Ascending aorta (tissue), 2 donors: ENCODE measurements around the gene MRPS23. TPM values are rescaled to one million over a fixed set of nuclear protein-coding genes. Genes with fewer than 3 reads are reported as not detected.

Source experiments
- DNase-seq, 2 donors: peaks; one replicate each; pipeline ENCODE4 v3.0.0-alpha.2; 2019; ENCODE audit warnings: low spot score in 2 of 2
- H3K27ac ChIP-seq, 2 donors: fragments of 200-600 bp; sonication (generic); one replicate each; pipeline ENCODE4 v1.5.1; 2016 to 2017; ENCODE audit warnings: mild to moderate bottlenecking in 1 of 2
- H3K27me3 ChIP-seq: fragments of 200-600 bp; sonication (generic); one replicate; pipeline ENCODE4 v1.5.1; 2017
- H3K36me3 ChIP-seq, 2 donors: fragments of 200-600 bp; sonication (generic); one replicate each; pipeline ENCODE4 v1.5.1; 2016
- H3K4me1 ChIP-seq, 2 donors: fragments of 200-600 bp; sonication (generic); one replicate each; pipeline ENCODE4 v1.5.1; 2016 to 2017; ENCODE audit warnings: mild to moderate bottlenecking in 1 of 2
- H3K4me3 ChIP-seq, 2 donors: fragments of 200-600 bp; sonication (generic); one replicate each; pipeline ENCODE4 v1.5.1; 2016 to 2017; ENCODE audit warnings: mild to moderate bottlenecking in 1 of 2
- H3K9me3 ChIP-seq, 2 donors: fragments of 200-600 bp; sonication (generic); one replicate each; pipeline ENCODE4 v1.5.1; 2016
- intact Hi-C: fragments of 100-400 bp; cut with DNase I; formaldehyde crosslinking; loops from one replicate; pipeline ENCODE4 v1.15.1; 2023
- total RNA-seq: library from RNA; depleted of rRNA; stranded (reverse); fragments of >200 nt; gene quantifications from one replicate; pipeline ENCODE4 v1.1.0, GENCODE V29; 2016
- TF ChIP-seq, protein P1 (sequence below), 3 experiments: fragments of 200-600 bp in 2 of 3; fragments of 450-650 bp in 1 of 3; sonication (generic) in 2 of 3; IDR thresholded peaks; one replicate each; pipeline ENCODE4 v1.5.1; 2016 to 2019; ENCODE audit warnings: antibody characterized with exemption in 3 of 3, mild to moderate bottlenecking in 1 of 3, moderate library complexity in 1 of 3

MRPS23 gene
- total RNA-seq, 1 donor from 2014 or later: 2.0 TPM

DNA sequence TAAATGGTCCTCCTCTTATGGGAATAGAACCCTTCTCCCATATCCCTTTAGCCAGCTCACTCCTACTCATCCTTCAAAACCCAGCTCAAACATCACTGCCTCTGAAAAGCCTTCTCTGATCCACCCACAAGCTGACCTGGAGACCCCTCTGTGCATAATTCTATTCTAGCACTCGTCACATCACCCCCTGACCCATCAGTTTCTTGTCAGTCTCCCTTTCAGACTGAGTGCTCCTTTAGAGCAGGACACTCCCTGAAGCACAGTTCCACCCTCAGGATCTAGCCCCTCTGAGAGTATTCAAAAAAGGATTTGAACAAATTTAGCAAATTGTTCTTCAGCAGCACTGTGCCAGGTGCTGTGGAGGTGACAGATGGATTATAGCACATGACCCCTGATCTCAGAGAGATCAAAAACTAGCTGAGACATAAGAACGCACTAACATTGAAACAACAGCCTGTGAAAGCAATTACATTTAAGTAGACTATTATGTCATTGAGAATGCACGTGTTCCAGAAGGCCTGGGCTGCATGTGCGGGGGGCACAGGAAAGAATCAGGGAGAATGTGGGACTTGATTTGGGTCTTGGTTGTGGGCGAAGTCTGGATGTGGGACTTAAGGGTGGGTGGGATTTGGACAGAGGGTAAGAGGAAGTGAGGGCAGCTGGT lies 43.5 kb downstream of the MRPS23 start:
- TF ChIP-seq, protein P1, sequence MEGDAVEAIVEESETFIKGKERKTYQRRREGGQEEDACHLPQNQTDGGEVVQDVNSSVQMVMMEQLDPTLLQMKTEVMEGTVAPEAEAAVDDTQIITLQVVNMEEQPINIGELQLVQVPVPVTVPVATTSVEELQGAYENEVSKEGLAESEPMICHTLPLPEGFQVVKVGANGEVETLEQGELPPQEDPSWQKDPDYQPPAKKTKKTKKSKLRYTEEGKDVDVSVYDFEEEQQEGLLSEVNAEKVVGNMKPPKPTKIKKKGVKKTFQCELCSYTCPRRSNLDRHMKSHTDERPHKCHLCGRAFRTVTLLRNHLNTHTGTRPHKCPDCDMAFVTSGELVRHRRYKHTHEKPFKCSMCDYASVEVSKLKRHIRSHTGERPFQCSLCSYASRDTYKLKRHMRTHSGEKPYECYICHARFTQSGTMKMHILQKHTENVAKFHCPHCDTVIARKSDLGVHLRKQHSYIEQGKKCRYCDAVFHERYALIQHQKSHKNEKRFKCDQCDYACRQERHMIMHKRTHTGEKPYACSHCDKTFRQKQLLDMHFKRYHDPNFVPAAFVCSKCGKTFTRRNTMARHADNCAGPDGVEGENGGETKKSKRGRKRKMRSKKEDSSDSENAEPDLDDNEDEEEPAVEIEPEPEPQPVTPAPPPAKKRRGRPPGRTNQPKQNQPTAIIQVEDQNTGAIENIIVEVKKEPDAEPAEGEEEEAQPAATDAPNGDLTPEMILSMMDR (IDR thresholded peaks at IDR 0.05): no peak
- Histone ChIP-seq H3K9me3 (peaks cover 0 to 3% of the 10 kb centered on the region in 2 donors), H3K27ac (no peak overlapping the region), H3K27me3 (no peaks in the 10 kb centered on the region), H3K4me1 (peaks cover 0 to 5% of the 10 kb centered on the region in 2 donors), H3K4me3 (no peak overlapping the region), H3K36me3 (no peaks in the 10 kb centered on the region)
- intact Hi-C loops: no loop called here
- no peak for DNase-seq

DNA sequence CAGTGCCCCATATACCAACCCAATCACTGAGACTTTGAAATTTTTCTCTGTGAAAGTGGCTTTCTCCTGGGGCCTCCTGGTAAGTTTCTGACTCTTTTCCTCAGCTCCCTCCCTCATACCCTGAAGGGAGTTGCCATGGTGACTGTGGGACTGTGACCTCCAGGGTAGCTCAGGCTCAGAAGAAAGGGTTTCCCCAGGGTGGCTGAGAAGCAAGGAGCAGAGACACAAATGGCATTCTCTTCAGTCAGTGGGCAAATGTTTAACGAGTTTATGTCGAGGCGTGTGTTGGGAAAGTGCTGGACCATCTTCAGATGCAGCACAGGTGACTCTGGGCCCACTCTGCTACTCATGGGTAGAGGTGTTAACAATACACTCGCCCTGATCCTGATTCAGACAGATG lies 46.8 kb downstream of the MRPS23 start:
- Histone ChIP-seq H3K36me3 (no peaks in the 10 kb centered on the region), H3K4me1 (no peaks in the 10 kb centered on the region), H3K27ac (no peak overlapping the region), H3K27me3 (no peaks in the 10 kb centered on the region), H3K4me3 (no peak overlapping the region), H3K9me3 (peaks cover 0 to 7% of the 10 kb centered on the region in 2 donors)
- intact Hi-C loops: no loop called here
- DNase-seq: no peak
- TF ChIP-seq, protein P1 (IDR thresholded peaks at IDR 0.05): no peak

DNA sequence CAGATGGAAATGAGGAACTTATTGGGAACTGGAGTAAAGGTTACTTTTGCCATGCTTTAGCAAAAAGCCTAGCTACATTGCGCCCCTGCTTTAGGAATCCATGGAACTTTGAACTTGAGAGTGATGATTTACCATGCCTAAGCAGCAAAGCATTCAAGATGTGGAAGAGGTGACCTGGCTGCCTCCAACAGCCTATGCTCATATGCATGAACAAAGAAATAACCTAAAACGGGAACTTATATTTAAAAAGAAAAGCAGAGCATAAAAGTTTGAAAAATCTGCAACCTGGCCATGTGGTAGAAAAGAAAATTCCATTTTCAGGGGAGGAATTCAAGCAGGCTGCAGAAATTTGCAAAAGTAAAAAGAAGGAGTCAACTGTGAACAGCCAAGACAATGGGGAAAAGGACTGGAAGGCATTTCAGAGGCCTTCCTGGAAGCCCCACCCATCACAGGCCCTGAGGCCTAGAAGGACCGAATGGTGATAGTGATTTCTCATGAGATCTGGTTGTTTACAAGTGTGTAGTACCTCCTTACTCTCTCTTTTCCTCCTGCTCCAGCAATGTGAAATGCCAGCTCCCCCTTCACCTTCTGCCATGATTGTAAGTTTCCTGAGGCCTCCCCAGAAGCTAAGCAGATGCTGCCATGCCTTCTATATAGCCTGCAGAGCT lies 48.7 kb downstream of the MRPS23 start:
- intact Hi-C loops: no loop called here
- no peak for DNase-seq

DNA sequence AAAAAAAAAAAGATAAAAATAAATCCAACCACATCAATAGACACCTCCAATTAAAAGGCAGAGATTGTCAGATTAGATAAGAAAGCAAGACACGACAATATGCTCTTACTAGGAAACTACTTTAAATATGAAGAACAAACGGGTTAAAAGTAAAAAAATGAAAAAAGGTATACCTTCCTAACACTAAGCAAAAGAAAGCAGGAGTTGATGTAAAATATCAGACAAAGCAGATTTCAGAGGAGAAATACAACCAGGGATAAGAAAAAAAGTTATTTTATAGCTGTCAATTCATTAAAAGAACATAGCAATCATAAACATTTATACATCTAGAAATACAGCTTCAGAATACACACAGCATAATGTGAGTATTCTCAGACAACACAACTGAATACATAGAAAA lies 55.0 kb downstream of the MRPS23 start:
- TF ChIP-seq, protein P1 (IDR thresholded peaks at IDR 0.05): no peak
- no peaks in the 10 kb centered on the region for H3K4me1 ChIP-seq
- no peak overlapping the region for H3K4me3 ChIP-seq
- no peaks in the 10 kb centered on the region for H3K27me3 ChIP-seq
- no peaks in the 10 kb centered on the region for H3K36me3 ChIP-seq
- intact Hi-C loops: no loop called here
- no peaks in the 10 kb centered on the region for H3K9me3 ChIP-seq
- no peak overlapping the region for H3K27ac ChIP-seq
- DNase-seq: no peak

More for the DNA sequence above, 48.7 kb downstream of the MRPS23 start:
- TF ChIP-seq, protein P1 (IDR thresholded peaks at IDR 0.05): no peak
- H3K4me3 ChIP-seq: no peak overlapping the region
- no peaks in the 10 kb centered on the region for H3K36me3 ChIP-seq
- no peaks in the 10 kb centered on the region for H3K4me1 ChIP-seq
- H3K9me3 ChIP-seq: peaks cover 0 to 7% of the 10 kb centered on the region in 2 donors
- H3K27me3 ChIP-seq: no peaks in the 10 kb centered on the region
- no peak overlapping the region for H3K27ac ChIP-seq

DNA sequence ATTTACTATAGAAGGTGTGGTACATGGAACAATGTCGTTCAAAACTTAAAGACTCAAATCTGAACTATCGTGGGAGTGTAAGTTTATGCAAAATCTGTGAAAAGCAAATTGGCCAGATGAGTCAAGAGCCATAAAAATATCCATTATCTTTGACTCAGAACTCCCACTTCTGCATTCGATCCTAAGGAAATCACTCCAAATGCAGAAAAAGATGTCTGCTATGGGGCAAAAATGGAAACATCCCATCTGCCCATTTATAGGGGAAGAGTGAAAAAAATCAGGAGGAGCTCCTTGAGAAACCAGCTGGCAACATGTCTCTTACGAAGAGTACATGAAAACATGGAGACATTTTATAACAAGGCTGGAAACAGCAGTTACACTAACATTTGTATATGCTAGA lies 61.1 kb downstream of the MRPS23 start:
- Histone ChIP-seq H3K4me3 (no peak overlapping the region), H3K4me1 (no peaks in the 10 kb centered on the region), H3K27ac (no peak overlapping the region), H3K36me3 (no peaks in the 10 kb centered on the region), H3K9me3 (no peaks in the 10 kb centered on the region), H3K27me3 (no peaks in the 10 kb centered on the region)
- no peak for DNase-seq
- intact Hi-C loops: no loop called here
- TF ChIP-seq, protein P1 (IDR thresholded peaks at IDR 0.05): no peak
